ENCODE measurements around the gene TUBA1A. TPM values are rescaled to one million over a fixed set of nuclear protein-coding genes. Genes with fewer than 3 reads are reported as not detected.
"Not testable (repeated sequence)": the region's sequence is repeated elsewhere in the genome, so short reads cannot be mapped to it uniquely, and the experiment has no call there.

TUBA1A gene
- total and polyA plus RNA-seq, 2 donors (not counting 1 experiment from before 2014, with no cell fraction given) = 772 to 2,642 TPM

DNA sequence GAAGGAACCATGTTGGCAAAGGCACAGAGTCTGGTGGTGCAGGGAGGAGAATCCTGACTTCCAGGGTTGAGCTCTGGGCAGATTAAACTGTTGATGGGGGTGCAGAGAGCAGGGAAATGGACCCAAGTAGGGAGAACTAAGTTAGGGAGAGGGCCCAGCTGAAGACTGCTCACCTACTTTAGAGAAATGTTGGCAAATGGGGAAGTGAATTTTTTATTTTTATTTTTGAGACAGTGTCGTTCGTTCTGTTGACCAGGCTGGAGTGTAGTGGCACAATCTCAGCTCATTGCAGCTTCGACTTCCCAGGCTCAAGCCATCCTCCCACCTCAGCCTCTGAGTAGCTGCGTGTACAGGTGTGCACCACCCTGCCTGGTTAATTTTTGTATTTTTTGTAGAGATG, 32.1 kb upstream of the TUBA1A start:
- no peak overlapping the region for H2AFZ ChIP-seq (ENCODE audit: low read length)

DNA sequence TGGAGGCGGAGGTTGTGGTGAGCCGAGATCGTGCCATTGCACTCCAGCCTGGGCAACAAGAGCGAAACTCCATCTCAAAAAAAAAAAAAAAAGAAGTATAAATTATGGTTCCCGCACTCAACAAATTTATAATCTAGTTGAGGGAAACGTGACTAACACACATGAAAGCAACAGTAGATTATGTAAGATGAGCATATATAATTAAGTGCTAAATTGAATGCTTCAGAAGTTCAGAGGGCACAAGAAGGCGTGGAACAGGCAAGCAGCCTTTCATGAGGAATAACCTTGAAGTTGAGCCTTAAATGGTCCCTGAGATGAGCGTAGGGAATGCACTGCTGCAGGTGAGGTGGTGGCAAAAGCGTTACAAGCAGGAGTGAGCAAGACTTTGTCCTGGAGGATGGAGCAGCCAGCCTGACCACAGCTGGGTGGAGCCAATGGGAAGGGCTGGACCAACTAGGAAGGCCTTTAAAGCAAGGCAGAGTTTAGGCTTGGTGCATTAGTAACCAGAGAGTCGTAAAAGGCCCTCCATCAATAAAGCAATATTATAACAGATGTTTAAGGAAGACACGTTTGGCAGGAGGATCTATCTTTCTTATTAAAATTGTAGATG, 30.6 kb upstream of the TUBA1A start:
- H3K79me2 ChIP-seq (ENCODE audit: control insufficient read depth, insufficient read depth, low read length) = no peaks in the 10 kb centered on the region
- no peak overlapping the region for H3K27ac ChIP-seq (ENCODE audit: insufficient read depth, low read length)
- H4K20me1 ChIP-seq (ENCODE audit: control insufficient read depth, extremely low read depth, insufficient read depth, low read length) = no peaks in the 10 kb centered on the region
- H2AFZ ChIP-seq (ENCODE audit: low read length) = no peak overlapping the region
- H3K36me3 ChIP-seq (ENCODE audit: control insufficient read depth, insufficient read depth, low read length) = no peaks in the 10 kb centered on the region
- no peaks in the 10 kb centered on the region for H3K27me3 ChIP-seq (ENCODE audit: control insufficient read depth, insufficient read depth, low read length)
- no peak overlapping the region for H3K4me2 ChIP-seq (ENCODE audit: extremely low read depth, insufficient read depth, low read length)
- H3K9me3 ChIP-seq (ENCODE audit: control insufficient read depth, insufficient read depth, low read depth, low read length) = no peaks in the 10 kb centered on the region
- H3K9ac ChIP-seq (ENCODE audit: insufficient read depth, low read length) = no peak overlapping the region
- no peak for TF ChIP-seq EZH2 (IDR thresholded peaks at IDR 0.05; ENCODE audit: low read length, missing control alignments)
- TF ChIP-seq, protein P1, sequence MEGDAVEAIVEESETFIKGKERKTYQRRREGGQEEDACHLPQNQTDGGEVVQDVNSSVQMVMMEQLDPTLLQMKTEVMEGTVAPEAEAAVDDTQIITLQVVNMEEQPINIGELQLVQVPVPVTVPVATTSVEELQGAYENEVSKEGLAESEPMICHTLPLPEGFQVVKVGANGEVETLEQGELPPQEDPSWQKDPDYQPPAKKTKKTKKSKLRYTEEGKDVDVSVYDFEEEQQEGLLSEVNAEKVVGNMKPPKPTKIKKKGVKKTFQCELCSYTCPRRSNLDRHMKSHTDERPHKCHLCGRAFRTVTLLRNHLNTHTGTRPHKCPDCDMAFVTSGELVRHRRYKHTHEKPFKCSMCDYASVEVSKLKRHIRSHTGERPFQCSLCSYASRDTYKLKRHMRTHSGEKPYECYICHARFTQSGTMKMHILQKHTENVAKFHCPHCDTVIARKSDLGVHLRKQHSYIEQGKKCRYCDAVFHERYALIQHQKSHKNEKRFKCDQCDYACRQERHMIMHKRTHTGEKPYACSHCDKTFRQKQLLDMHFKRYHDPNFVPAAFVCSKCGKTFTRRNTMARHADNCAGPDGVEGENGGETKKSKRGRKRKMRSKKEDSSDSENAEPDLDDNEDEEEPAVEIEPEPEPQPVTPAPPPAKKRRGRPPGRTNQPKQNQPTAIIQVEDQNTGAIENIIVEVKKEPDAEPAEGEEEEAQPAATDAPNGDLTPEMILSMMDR (conservative IDR thresholded peaks at IDR 0.05 in 1 of 2, IDR thresholded peaks at IDR 0.05 in 1 of 2; ENCODE audit: low read depth in 1 of 2, low read length in 2 of 2) = no peak
- H3K4me3 ChIP-seq (replicated peaks in 1 of 4; ENCODE audit: control extremely low read depth in 1 of 4, insufficient read depth in 1 of 4, low read depth in 3 of 4, low read length in 4 of 4) = no peak overlapping the region
- DNase-seq (ENCODE audit: low read depth in 2 of 2) = no peak
- peaks cover 14% of the 10 kb centered on the region for H3K4me1 ChIP-seq (ENCODE audit: control insufficient read depth, extremely low read depth, insufficient read depth, low read length)

More for the DNA sequence above, 32.1 kb upstream of the TUBA1A start:
- Histone ChIP-seq H3K4me2 (ENCODE audit: extremely low read depth, insufficient read depth, low read length) (no peak overlapping the region), H3K27ac (ENCODE audit: insufficient read depth, low read length) (no peak overlapping the region), H3K4me1 (ENCODE audit: control insufficient read depth, extremely low read depth, insufficient read depth, low read length) (peaks cover 10% of the 10 kb centered on the region), H3K4me3 (replicated peaks in 1 of 4; ENCODE audit: control extremely low read depth in 1 of 4, insufficient read depth in 1 of 4, low read depth in 3 of 4, low read length in 4 of 4) (no peak overlapping the region), H3K9ac (ENCODE audit: insufficient read depth, low read length) (no peak overlapping the region), H3K9me3 (ENCODE audit: control insufficient read depth, insufficient read depth, low read depth, low read length) (no peaks in the 10 kb centered on the region), H3K27me3 (ENCODE audit: control insufficient read depth, insufficient read depth, low read length) (no peaks in the 10 kb centered on the region), H3K36me3 (ENCODE audit: control insufficient read depth, insufficient read depth, low read length) (no peaks in the 10 kb centered on the region), H4K20me1 (ENCODE audit: control insufficient read depth, extremely low read depth, insufficient read depth, low read length) (no peaks in the 10 kb centered on the region), H3K79me2 (ENCODE audit: control insufficient read depth, insufficient read depth, low read length) (no peaks in the 10 kb centered on the region)
- TF ChIP-seq, protein P1 (conservative IDR thresholded peaks at IDR 0.05 in 1 of 2, IDR thresholded peaks at IDR 0.05 in 1 of 2; ENCODE audit: low read depth in 1 of 2, low read length in 2 of 2) = no peak
- TF ChIP-seq EZH2 (IDR thresholded peaks at IDR 0.05; ENCODE audit: low read length, missing control alignments) = no peak
- no peak for DNase-seq (ENCODE audit: low read depth in 2 of 2)

DNA sequence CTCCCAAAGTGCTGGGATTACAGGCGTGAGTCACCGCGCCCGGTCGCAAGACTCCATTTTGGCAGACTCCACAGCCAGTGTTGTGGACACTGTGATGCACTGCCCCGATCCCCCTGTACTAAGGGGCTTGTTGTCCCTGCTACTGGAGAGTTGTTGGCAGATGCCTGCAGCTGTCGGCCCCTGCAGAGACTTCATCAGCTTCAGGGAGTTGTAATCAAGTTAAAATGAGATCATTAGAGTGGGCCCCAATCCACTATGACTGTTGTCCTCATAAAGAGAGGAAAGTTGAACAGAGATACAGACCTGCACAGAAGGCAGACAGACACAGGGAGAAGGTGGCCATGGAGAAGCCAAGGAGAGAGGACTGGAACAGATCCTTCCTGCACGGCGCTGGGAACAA, 23.7 kb upstream of the TUBA1A start:
- H2AFZ ChIP-seq (ENCODE audit: low read length) = peak overlapping the region; percentile 47
- no peaks in the 10 kb centered on the region for H3K27me3 ChIP-seq (ENCODE audit: control insufficient read depth, insufficient read depth, low read length)
- H3K36me3 ChIP-seq (ENCODE audit: control insufficient read depth, insufficient read depth, low read length) = no peaks in the 10 kb centered on the region
- no peaks in the 10 kb centered on the region for H4K20me1 ChIP-seq (ENCODE audit: control insufficient read depth, extremely low read depth, insufficient read depth, low read length)
- H3K4me1 ChIP-seq (ENCODE audit: control insufficient read depth, extremely low read depth, insufficient read depth, low read length) = peaks cover 15% of the 10 kb centered on the region
- no peaks in the 10 kb centered on the region for H3K9me3 ChIP-seq (ENCODE audit: control insufficient read depth, insufficient read depth, low read depth, low read length)
- H3K4me2 ChIP-seq (ENCODE audit: extremely low read depth, insufficient read depth, low read length) = no peak overlapping the region
- DNase-seq (ENCODE audit: low read depth in 2 of 2) = no peak
- no peak overlapping the region for H3K4me3 ChIP-seq (replicated peaks in 1 of 4; ENCODE audit: control extremely low read depth in 1 of 4, insufficient read depth in 1 of 4, low read depth in 3 of 4, low read length in 4 of 4)
- no peak overlapping the region for H3K27ac ChIP-seq (ENCODE audit: insufficient read depth, low read length)
- H3K79me2 ChIP-seq (ENCODE audit: control insufficient read depth, insufficient read depth, low read length) = no peaks in the 10 kb centered on the region
- TF ChIP-seq EZH2 (IDR thresholded peaks at IDR 0.05; ENCODE audit: low read length, missing control alignments) = no peak
- TF ChIP-seq, protein P1 (conservative IDR thresholded peaks at IDR 0.05 in 1 of 2, IDR thresholded peaks at IDR 0.05 in 1 of 2; ENCODE audit: low read depth in 1 of 2, low read length in 2 of 2) = no peak
- no peak overlapping the region for H3K9ac ChIP-seq (ENCODE audit: insufficient read depth, low read length)

DNA sequence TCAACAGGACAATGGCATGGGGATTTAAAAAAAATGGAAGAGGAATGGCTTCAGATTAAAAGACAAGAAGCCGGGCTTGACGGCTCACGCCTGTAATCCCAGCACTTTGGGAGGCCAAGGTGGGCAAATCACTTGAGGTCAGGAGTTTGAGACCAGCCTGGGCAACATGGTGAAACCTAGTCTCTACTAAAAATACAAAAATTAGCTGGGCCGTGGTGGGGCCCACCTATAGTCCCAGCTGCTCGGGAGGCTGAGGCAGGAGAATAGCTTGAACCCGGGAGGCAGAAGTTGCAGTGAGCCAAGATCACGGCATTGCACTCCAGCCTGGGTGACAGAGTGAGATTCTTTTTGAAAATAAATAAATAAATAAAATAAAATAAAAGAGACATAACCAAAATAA, 21.8 kb upstream of the TUBA1A start:
- H3K27me3 ChIP-seq (ENCODE audit: control insufficient read depth, insufficient read depth, low read length); H3K27ac ChIP-seq (ENCODE audit: insufficient read depth, low read length); H3K4me2 ChIP-seq (ENCODE audit: extremely low read depth, insufficient read depth, low read length); H2AFZ ChIP-seq (ENCODE audit: low read length); H3K9ac ChIP-seq (ENCODE audit: insufficient read depth, low read length); H3K36me3 ChIP-seq (ENCODE audit: control insufficient read depth, insufficient read depth, low read length); H3K9me3 ChIP-seq (ENCODE audit: control insufficient read depth, insufficient read depth, low read depth, low read length); H4K20me1 ChIP-seq (ENCODE audit: control insufficient read depth, extremely low read depth, insufficient read depth, low read length); H3K4me3 ChIP-seq (replicated peaks in 1 of 4; ENCODE audit: control extremely low read depth in 1 of 4, insufficient read depth in 1 of 4, low read depth in 3 of 4, low read length in 4 of 4); DNase-seq (ENCODE audit: low read depth in 2 of 2); H3K79me2 ChIP-seq (ENCODE audit: control insufficient read depth, insufficient read depth, low read length): not testable (repeated sequence)
- H3K4me1 ChIP-seq (ENCODE audit: control insufficient read depth, extremely low read depth, insufficient read depth, low read length) = peaks cover 15% of the 10 kb centered on the region

All from fibroblast of lung (primary cell).